Measurements from ENCODE around the gene CH25H. TPM values are rescaled to one million over a fixed set of nuclear protein-coding genes. Genes with fewer than 3 reads are reported as not detected.

Gene CH25H
- total RNA-seq, 1 donor from 2014 or later: 0.74 TPM

DNA sequence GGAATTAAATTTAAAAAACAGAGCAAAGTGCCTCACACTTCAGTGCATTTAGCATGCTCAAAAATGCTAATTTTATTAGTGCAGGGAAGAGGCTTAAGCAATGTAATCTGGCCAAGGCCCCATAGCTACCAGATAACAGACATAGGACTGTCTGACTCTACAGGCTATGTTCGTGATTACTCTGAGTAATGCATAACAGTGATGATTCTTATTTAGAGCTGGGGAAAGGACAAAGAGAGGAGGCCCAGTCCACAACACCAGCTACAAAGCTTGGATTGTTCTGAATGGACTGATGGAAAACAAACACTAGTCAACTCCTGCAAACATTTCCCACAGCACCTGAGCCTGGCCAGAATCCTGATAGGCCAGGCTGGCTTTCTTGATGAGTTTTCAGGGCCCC, 8.4 kb upstream of the CH25H start:
- Histone ChIP-seq H3K27me3 (no peaks in the 10 kb centered on the region), H3K27ac (no peak overlapping the region), H3K9me3 (no peaks in the 10 kb centered on the region), H3K4me1 (peaks cover 12% of the 10 kb centered on the region), H3K36me3 (peaks cover 0 to 6% of the 10 kb centered on the region in 2 donors), H3K4me3 (no peak overlapping the region)
- intact Hi-C loops (cut with DNase I): loop anchor here (10.0 kb wide), 1 partner anchor 381 kb away; no protein-coding TSS in a partner anchor
- no peak for DNase-seq (ENCODE audit: extremely low spot score in 2 of 2)
- TF ChIP-seq, protein P1, sequence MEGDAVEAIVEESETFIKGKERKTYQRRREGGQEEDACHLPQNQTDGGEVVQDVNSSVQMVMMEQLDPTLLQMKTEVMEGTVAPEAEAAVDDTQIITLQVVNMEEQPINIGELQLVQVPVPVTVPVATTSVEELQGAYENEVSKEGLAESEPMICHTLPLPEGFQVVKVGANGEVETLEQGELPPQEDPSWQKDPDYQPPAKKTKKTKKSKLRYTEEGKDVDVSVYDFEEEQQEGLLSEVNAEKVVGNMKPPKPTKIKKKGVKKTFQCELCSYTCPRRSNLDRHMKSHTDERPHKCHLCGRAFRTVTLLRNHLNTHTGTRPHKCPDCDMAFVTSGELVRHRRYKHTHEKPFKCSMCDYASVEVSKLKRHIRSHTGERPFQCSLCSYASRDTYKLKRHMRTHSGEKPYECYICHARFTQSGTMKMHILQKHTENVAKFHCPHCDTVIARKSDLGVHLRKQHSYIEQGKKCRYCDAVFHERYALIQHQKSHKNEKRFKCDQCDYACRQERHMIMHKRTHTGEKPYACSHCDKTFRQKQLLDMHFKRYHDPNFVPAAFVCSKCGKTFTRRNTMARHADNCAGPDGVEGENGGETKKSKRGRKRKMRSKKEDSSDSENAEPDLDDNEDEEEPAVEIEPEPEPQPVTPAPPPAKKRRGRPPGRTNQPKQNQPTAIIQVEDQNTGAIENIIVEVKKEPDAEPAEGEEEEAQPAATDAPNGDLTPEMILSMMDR (IDR thresholded peaks at IDR 0.05): no peak
- TF ChIP-seq POLR2AphosphoS5 (IDR thresholded peaks at IDR 0.05; ENCODE audit: insufficient read depth in 1 of 2, low read depth in 1 of 2) (no peak), POLR2A (IDR thresholded peaks at IDR 0.05) (no peak)

DNA sequence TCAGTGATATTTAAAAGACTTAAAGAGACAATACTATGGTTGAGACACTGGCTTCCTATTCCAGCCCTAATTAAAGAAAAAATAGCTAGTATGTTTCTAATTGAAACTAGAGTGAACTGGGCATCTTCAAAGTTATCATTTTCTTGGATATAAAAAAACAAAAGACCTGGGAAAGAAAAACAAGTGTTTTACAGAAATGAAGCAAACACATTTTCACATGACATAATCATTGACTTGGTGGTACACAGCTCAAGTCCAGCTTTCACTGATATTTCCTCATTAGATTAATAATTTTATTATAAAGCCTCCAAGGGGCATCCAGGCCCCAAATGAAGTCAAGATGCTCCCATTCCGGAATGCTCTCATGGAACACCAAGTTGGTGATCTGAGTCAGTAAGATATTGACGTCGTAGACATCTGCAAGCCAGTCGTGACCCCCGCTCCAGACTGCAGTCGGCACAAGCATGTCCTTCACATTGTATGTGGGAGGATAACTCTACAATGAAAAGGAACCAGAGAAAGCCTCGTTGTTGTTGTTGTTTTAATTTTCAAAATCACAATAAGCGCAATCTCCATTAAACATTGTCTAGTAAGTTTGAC, 7.5 kb upstream of the CH25H start:
- no peak for DNase-seq (ENCODE audit: extremely low spot score in 2 of 2)
- Histone ChIP-seq H3K27ac (no peak overlapping the region), H3K4me1 (peaks cover 6% of the 10 kb centered on the region), H3K36me3 (peaks cover 0 to 6% of the 10 kb centered on the region in 2 donors), H3K27me3 (no peaks in the 10 kb centered on the region), H3K4me3 (no peak overlapping the region), H3K9me3 (no peaks in the 10 kb centered on the region)
- TF ChIP-seq, protein P1 (IDR thresholded peaks at IDR 0.05): no peak
- TF ChIP-seq POLR2A (IDR thresholded peaks at IDR 0.05): no peak
- no peak for TF ChIP-seq POLR2AphosphoS5 (IDR thresholded peaks at IDR 0.05; ENCODE audit: insufficient read depth in 1 of 2, low read depth in 1 of 2)
- intact Hi-C loops (cut with DNase I): loop anchor here (10.0 kb wide), 1 partner anchor 380 kb away; no protein-coding TSS in a partner anchor

DNA sequence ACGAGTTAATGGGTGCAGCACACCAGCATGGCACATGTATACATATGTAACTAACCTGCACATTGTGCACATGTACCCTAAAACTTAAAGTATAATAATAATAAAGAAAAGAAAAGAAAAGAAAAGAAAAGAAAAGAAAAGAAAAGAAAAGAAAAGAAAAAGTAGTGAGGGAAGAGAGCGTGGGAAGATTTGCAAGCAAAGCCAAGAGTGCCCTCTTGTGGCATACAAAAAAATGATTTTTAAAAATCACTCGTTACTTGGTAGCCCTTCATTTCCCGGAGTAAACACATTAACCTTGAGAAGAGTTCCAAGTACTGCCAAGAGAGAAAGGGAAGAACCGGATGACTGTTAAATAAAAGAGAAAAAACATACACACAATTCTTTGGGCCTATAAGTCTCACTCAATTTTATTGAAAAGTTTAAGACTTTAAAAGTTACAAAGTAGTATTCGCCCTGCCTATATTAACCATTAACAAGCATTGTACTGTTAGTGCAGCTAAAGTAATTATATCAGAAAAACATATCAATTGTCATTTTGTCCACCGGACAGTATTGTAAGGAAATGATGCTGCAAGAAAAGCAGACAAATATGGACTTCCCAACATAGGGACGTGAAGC, 6.2 kb upstream of the CH25H start:
- intact Hi-C loops (cut with DNase I): loop anchor here (10.0 kb wide), 1 partner anchor 378 kb away; no protein-coding TSS in a partner anchor
- Histone ChIP-seq H3K9me3 (no peaks in the 10 kb centered on the region), H3K27ac (no peak overlapping the region), H3K4me3 (no peak overlapping the region), H3K4me1 (peaks cover 9% of the 10 kb centered on the region), H3K36me3 (peaks cover 0 to 6% of the 10 kb centered on the region in 2 donors), H3K27me3 (no peaks in the 10 kb centered on the region)
- TF ChIP-seq, protein P1 (IDR thresholded peaks at IDR 0.05): peak; percentile 60 to 72 (median 65)
- no peak for TF ChIP-seq POLR2A (IDR thresholded peaks at IDR 0.05)
- no peak for DNase-seq (ENCODE audit: extremely low spot score in 2 of 2)

DNA sequence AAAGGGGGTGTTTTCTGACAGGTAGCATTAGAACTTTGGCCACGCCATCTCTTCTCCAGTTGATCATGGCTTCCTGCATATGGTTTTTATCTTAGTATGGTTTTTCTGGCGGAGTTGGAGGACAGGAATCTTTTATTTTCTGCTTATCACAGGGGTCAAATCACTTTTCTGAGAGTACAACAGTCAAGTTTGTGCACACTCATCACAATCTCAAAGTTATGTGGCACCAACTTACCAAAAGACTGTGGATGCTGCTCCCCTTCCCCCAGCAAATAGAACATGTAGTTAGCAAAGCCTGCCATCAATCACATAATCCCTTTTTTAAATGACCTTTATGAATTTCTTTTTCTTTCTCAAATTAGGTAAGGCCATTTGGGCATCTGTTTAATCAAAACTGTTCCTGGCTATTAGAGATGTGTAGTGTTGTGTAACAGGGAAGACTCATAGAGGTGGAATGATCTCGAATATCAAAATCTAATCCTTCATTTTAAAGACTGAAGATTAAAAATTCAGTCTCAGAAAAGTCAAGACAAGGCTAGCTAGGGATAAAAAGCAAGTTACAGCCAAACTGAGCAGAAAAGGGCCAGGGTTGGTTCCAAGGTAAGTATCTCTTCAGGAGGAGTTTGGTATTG, 3.8 kb upstream of the CH25H start:
- Histone ChIP-seq H3K4me3 (no peak overlapping the region), H3K9me3 (no peaks in the 10 kb centered on the region), H3K27me3 (no peaks in the 10 kb centered on the region), H3K27ac (no peak overlapping the region), H3K4me1 (peaks cover 19% of the 10 kb centered on the region), H3K36me3 (peaks cover 0 to 6% of the 10 kb centered on the region in 2 donors)
- TF ChIP-seq POLR2AphosphoS5 (IDR thresholded peaks at IDR 0.05; ENCODE audit: insufficient read depth in 1 of 2, low read depth in 1 of 2): no peak
- TF ChIP-seq, protein P1 (IDR thresholded peaks at IDR 0.05): no peak
- no peak for DNase-seq (ENCODE audit: extremely low spot score in 2 of 2)
- intact Hi-C loops (cut with DNase I): loop anchor here (10.0 kb wide), 1 partner anchor 376 kb away; no protein-coding TSS in a partner anchor

Data from vagina (tissue), 2 donors.